Activated naive CD4-positive, alpha-beta T cell treated with anti-CD3 and anti-CD28 coated beads, Interleukin-2, amount 50 U/mL, for 16 hours (primary cell): ENCODE measurements around the gene NFASC.

Source experiments
- DNase-seq: peaks from one replicate; pipeline ENCODE4 v3.0.0-alpha.2; 2020

Gene NFASC

GRCh38 chr1:204962742-204963632 lies 92.3 kb downstream of the NFASC start:
- no peak for DNase-seq

GRCh38 chr1:204967451-204967850 lies 96.8 kb downstream of the NFASC start:
- DNase-seq = no peak

GRCh38 chr1:204968135-204968534 lies 97.5 kb downstream of the NFASC start:
- no peak for DNase-seq

GRCh38 chr1:204968951-204969350 lies 98.3 kb downstream of the NFASC start:
- DNase-seq = no peak

- no peak for DNase-seq
Measured at GRCh38 chr1:204970937-204971336, 100.3 kb downstream of the NFASC start.

DNA sequence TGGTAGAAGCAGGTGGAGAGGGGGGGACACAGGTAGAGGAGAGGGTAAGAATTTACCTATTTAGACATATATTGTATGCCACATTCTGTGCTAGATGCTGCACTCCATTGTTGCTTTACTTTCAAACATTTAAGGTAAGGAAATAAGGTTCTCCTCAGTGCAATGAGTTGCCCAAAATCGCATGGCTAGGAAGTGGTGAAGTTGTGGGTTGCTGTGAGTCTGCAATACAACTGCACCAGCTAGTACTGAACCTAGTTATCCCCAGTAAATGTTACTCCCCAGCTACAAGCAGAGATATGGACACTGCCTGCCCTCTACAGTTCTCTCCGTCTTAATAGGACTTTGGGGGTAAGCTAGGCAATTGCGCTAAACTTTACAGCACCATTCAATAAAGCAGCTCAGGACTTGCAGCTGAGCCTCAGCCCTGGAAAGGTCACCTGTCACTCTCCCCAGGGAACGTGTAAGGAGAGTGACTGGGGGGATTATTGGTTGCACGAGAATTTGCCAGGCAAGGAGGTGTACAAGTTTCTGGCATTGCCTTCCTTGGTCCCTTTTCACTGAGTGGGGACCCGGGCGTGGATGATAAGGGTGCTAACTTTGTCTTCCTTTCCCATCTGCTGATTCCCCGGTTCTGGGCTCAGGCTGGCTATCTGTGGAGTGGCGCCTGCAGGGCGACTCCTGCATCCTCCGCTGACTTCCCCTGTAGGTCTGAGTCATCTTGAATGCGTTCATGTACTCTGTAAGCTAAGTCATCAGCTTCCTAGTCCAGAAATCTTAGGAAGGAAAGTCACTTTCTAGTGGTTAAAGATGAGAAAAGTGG lies 101.1 kb downstream of the NFASC start:
- no peak for DNase-seq

GRCh38 chr1:204972426-204972825 lies 101.8 kb downstream of the NFASC start:
- DNase-seq = no peak

GRCh38 chr1:204973449-204973848 lies 102.8 kb downstream of the NFASC start:
- DNase-seq = no peak

DNA sequence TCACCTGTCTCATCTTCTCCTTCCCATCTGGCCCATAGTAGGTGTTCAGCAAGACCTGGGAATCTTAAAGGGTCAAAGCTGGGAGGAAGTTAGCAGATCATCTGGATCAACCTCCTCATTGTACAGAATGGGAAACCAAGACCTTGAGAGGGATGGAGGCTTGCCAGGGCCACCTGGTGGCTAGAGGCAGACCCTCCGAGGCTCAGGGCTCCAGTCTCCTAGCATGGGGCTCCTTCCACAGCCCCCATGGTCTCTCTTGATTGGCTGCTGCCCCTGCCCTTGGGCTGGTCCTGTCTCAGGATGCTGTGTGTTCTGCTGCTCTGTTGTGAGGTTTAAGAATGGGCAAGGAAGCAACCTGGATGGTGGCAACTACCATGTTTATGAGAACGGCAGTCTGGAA lies 103.7 kb downstream of the NFASC start:
- no peak for DNase-seq

- no peak for DNase-seq
Measured at GRCh38 chr1:204975021-204975420, 104.4 kb downstream of the NFASC start.

GRCh38 chr1:204975568-204976235 lies 105.0 kb downstream of the NFASC start:
- DNase-seq = peak; percentile 53

- DNase-seq = no peak
Measured at GRCh38 chr1:204976646-204977045, 106.0 kb downstream of the NFASC start.

DNA sequence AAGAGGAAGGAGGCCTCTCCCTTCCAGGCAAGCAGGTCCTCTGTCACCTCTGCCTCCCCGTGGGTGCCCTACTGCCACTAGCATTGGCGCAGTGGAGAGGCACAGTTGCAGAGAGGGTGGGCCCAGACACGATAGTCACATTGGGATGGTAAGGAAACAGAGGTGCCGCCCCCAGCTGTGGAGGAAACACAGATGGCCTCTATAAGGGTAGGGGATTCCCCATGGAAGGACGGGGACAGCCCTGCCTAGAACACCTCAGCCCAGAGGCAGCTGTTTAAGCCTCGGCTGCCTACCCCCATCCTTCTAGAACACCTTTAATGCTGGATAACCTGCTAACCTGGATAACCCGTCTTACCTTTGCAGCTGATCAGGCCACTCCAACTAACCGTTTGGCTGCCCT lies 106.7 kb downstream of the NFASC start:
- DNase-seq = no peak

- no peak for DNase-seq
Measured at GRCh38 chr1:204978782-204979181, 108.1 kb downstream of the NFASC start.

GRCh38 chr1:204979306-204979705 lies 108.6 kb downstream of the NFASC start:
- no peak for DNase-seq

- DNase-seq = no peak
Measured at GRCh38 chr1:204979891-204980649, 109.4 kb downstream of the NFASC start.

DNA sequence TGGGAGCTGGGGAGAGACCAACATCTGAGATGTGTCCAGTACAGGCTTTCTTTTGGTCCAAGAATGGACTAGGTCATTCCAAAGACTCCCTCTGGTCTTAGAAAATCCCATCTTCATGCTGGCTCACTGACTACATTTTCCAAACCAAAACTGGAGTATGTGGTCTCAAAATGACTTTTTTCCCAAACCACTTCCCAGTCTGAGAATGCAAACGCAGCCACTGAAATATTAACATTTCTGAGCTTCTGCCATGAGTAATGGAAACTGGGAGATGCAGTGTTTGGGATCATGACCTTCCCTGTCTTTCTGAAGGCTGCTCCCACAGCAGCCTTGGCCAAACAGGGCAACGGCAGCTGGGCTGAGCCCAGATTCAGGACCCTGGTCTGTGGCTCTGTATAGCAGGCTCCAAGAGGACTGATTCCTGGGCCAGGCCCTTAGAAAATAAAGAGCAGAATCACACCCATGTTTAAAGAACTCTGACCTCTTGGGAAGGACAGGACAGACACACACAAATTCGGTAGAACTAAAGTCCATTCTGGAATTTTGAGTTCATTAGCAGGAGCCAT lies 110.3 kb downstream of the NFASC start:
- no peak for DNase-seq

GRCh38 chr1:204983136-204983535 lies 112.5 kb downstream of the NFASC start:
- no peak for DNase-seq

DNA sequence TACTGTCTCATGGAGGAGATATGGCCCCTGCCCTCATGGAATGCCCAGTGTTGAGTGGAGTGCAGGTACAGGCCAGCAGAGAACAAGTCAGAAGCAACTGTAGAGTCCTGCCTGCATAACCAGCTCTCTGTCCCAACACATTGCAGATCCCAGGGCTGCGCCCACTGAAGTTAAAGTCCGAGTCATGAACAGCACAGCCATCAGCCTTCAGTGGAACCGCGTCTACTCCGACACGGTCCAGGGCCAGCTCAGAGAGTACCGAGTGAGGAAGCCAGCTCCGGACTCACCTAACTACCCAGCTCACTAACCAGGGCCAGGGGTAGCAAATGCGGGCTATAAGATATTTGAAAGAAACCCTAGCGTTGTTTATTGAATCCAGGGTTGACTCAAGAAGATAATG lies 113.2 kb downstream of the NFASC start:
- DNase-seq = no peak

- no peak for DNase-seq
Measured at GRCh38 chr1:204984499-204984898, 113.8 kb downstream of the NFASC start.

DNA sequence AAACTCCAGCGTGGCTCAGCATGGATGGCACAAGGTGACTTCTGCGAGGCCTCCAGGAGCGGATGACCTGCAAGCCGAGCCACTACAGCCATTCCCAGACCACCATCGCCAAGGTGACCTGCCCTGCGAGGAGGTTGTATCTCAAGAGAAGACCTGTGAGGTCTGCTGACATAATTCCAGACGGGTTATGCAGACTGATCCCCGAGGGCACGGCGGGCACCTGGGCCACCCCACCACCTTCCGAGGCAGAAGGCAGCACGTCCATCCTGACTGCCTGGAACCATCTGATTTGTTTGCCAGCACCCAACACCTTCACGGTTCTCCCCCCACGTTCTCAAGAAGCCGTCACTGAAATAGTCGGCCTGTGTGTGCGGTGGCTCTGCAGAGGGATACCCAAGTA lies 115.5 kb downstream of the NFASC start:
- DNase-seq = no peak

- DNase-seq = no peak
Measured at GRCh38 chr1:204987689-204988088, 117.0 kb downstream of the NFASC start.
